GM19043 (cell line): Measurements from ENCODE around the gene NXPE3.
"Not testable (repeated sequence)": the region's sequence is repeated elsewhere in the genome, so short reads cannot be mapped to it uniquely, and the experiment has no call there.

Source experiments
- ATAC-seq: cut with Tn5 transposase; IDR thresholded peaks from one replicate; pipeline ENCODE4 v1.9.1; 2021; ENCODE audit warnings: low read depth; ENCODE audit not compliant: unreplicated experiment

The NXPE3 gene

GRCh38 chr3:101779047-101779821 lies at the start of gene NXPE3:
Gene NXPE3 (plus strand): TSS chr3:101779211. CDS start chr3:101785597, 6,386 bp downstream.
- ATAC-seq = peak; percentile 92

- no peak for ATAC-seq
These were observed 49.4 kb upstream of the NXPE3 start for GRCh38 chr3:101729586-101729985.

- no peak for ATAC-seq
These were observed 48.2 kb upstream of the NXPE3 start for GRCh38 chr3:101730839-101731238.

GRCh38 chr3:101732240-101732641 lies 46.8 kb upstream of the NXPE3 start:
- no peak for ATAC-seq

- ATAC-seq = no peak
These were observed 43.2 kb upstream of the NXPE3 start for GRCh38 chr3:101735833-101736232.

- not testable (repeated sequence) for ATAC-seq
These were observed 37.1 kb upstream of the NXPE3 start for GRCh38 chr3:101741914-101742313.

GRCh38 chr3:101744811-101745210 lies 34.2 kb upstream of the NXPE3 start:
- ATAC-seq = no peak

GRCh38 chr3:101745934-101746333 lies 33.1 kb upstream of the NXPE3 start:
- not testable (repeated sequence) for ATAC-seq

GRCh38 chr3:101753386-101754113 lies 25.5 kb upstream of the NXPE3 start:
- ATAC-seq = not testable (repeated sequence)

GRCh38 chr3:101758224-101758623 lies 20.8 kb upstream of the NXPE3 start:
- no peak for ATAC-seq

GRCh38 chr3:101762041-101762646 lies 16.9 kb upstream of the NXPE3 start:
- ATAC-seq = no peak

- ATAC-seq = not testable (repeated sequence)
These were observed 1.2 kb upstream of the NXPE3 start for GRCh38 chr3:101777745-101778281.

GRCh38 chr3:101778385-101779046 lies 495 bp upstream of the NXPE3 start:
- no peak for ATAC-seq

- ATAC-seq = no peak
These were observed 891 bp downstream of the NXPE3 start for GRCh38 chr3:101779822-101780381.

- no peak for ATAC-seq
These were observed 1.6 kb downstream of the NXPE3 start for GRCh38 chr3:101780661-101781060.

GRCh38 chr3:101781166-101781565 lies 2.2 kb downstream of the NXPE3 start:
- ATAC-seq = no peak

- no peak for ATAC-seq
These were observed 6.0 kb downstream of the NXPE3 start for GRCh38 chr3:101784855-101785613.

- peak; percentile 97 for ATAC-seq
These were observed 12.8 kb downstream of the NXPE3 start for GRCh38 chr3:101791778-101792177.

- ATAC-seq = no peak
These were observed 17.2 kb downstream of the NXPE3 start for GRCh38 chr3:101796077-101796680.
